Measurements from ENCODE around the gene GNAZ.

DNA sequence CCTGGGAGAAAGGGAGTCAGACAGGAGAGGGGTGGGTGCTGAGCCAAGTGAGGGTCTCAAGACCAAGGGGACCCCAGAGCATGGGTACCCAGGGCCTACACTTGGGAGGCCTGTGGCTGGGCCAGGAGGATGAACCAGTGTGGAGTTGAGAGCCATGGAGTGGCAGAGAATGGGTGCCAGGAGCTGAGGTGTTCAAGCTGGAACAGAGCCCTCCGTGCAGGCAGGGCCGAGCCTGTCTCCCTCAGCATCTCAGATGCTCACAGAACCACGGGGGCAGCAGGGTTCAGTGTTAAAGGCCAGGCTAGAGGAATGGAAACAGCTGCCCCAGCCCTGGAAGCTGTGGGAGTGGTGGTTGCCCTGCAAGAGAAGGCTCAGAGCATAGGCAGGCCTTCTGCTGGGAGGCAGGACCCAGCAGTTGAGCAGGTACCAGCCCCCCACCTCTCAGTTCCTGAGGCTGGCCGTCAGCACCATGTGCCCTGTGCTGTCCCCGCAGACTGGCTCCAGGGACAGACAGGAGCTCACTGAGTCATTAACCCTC is 39.2 kb downstream of the GNAZ start:
- TF ChIP-seq, protein P1, sequence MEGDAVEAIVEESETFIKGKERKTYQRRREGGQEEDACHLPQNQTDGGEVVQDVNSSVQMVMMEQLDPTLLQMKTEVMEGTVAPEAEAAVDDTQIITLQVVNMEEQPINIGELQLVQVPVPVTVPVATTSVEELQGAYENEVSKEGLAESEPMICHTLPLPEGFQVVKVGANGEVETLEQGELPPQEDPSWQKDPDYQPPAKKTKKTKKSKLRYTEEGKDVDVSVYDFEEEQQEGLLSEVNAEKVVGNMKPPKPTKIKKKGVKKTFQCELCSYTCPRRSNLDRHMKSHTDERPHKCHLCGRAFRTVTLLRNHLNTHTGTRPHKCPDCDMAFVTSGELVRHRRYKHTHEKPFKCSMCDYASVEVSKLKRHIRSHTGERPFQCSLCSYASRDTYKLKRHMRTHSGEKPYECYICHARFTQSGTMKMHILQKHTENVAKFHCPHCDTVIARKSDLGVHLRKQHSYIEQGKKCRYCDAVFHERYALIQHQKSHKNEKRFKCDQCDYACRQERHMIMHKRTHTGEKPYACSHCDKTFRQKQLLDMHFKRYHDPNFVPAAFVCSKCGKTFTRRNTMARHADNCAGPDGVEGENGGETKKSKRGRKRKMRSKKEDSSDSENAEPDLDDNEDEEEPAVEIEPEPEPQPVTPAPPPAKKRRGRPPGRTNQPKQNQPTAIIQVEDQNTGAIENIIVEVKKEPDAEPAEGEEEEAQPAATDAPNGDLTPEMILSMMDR (IDR thresholded peaks at IDR 0.05; ENCODE audit: insufficient read depth, low read depth, low read length), result no peak
- TF ChIP-seq EZH2 (IDR thresholded peaks at IDR 0.05; ENCODE audit: insufficient read depth, low read length), result no peak

All from astrocyte (in vitro differentiated cells and primary cell).